H1 (cell line): ENCODE measurements around the gene MYRF. TPM values are rescaled to one million over a fixed set of nuclear protein-coding genes. Genes with fewer than 3 reads are reported as not detected.
A peak's percentile ranks its signal among the peaks of the same experiment; 100 is the strongest.

Experiments
- CTCF ChIA-PET: fragments of 300-600 bp; sonication (Branson Sonifier 250); formaldehyde crosslinking; loops from one replicate; lab custom pipeline; 2021; ENCODE audit not compliant: partially characterized antibody; lab: Charles Lee
- POLR2A ChIA-PET: fragments of 300-600 bp; sonication (Branson Sonifier 250); formaldehyde crosslinking; loops from one replicate; lab custom pipeline; 2021; ENCODE audit warnings: inconsistent platforms; ENCODE audit not compliant: partially characterized antibody; lab: Charles Lee
- DNase-seq, 2 experiments: peaks; one replicate each; pipeline versions ENCODE4 v3.0.0 to v3.0.0-alpha.2; 2010 to 2022; ENCODE audit warnings: low spot score in 2 of 2, low read depth in 1 of 2, mixed read lengths in 1 of 2
- FAIRE-seq: peaks from 2 replicates; lab custom pipeline; 2011; peaks lifted over from hg19 to GRCh38; lab: Jason Lieb, UNC
- H2AFZ ChIP-seq: 2 replicates; pipeline ENCODE4 v1.8.1; 2012; ENCODE audit warnings: low read length, inconsistent platforms
- H2AK5ac ChIP-seq: 2 replicates; pipeline ENCODE4 v1.6.1; 2013; ENCODE audit warnings: low read depth, low read length
- H2BK120ac ChIP-seq: replicated peaks from 2 replicates; pipeline ENCODE3; 2013; ENCODE audit warnings: low read depth, low read length, inconsistent platforms
- H2BK12ac ChIP-seq: 2 replicates; pipeline ENCODE4 v1.6.1; 2013; ENCODE audit warnings: low read depth, low read length
- H2BK15ac ChIP-seq: 2 replicates; pipeline ENCODE4 v1.6.1; 2013; ENCODE audit warnings: low read length
- H2BK20ac ChIP-seq: 2 replicates; pipeline ENCODE4 v1.6.1; 2013; ENCODE audit warnings: low read length
- H2BK5ac ChIP-seq: 2 replicates; pipeline ENCODE4 v1.6.1; 2013; ENCODE audit warnings: low read depth, low read length
- H3K14ac ChIP-seq: 2 replicates; pipeline ENCODE4 v1.6.1; 2013; ENCODE audit warnings: inconsistent platforms; ENCODE audit not compliant: insufficient read length
- H3K18ac ChIP-seq: 2 replicates; pipeline ENCODE4 v1.6.1; 2013; ENCODE audit warnings: low read length; ENCODE audit errors: extremely low read depth
- H3K23ac ChIP-seq: 2 replicates; pipeline ENCODE4 v1.6.1; 2013; ENCODE audit warnings: inconsistent platforms; ENCODE audit not compliant: insufficient read length
- H3K23me2 ChIP-seq: 2 replicates; pipeline ENCODE4 v1.6.1; 2013; ENCODE audit warnings: low read depth, low read length
- H3K27ac ChIP-seq: 2 replicates; pipeline ENCODE4 v1.6.1; 2011; ENCODE audit warnings: low read depth, low read length, inconsistent platforms
- H3K27me3 ChIP-seq, 4 experiments: replicated peaks in 1 of 4; 1 replicate in 1 of 4; 2 replicates in 3 of 4; pipeline versions ENCODE4 v1.6.1 to v1.8.1; 2011 to 2013; ENCODE audit warnings: low read length in 3 of 4, mild to moderate bottlenecking in 3 of 4, inconsistent platforms in 2 of 4, mixed read lengths in 2 of 4, moderate library complexity in 1 of 4; ENCODE audit not compliant: control insufficient read depth in 3 of 4, insufficient read depth in 3 of 4; ENCODE audit errors: extremely low read depth in 1 of 4
- H3K36me3 ChIP-seq, 4 experiments: 2 replicates each; pipeline versions ENCODE4 v1.6.1 to v1.8.1; 2011 to 2013; ENCODE audit warnings: mild to moderate bottlenecking in 4 of 4, low read length in 3 of 4, moderate library complexity in 2 of 4, control low read depth in 1 of 4, inconsistent platforms in 1 of 4; ENCODE audit not compliant: insufficient read depth in 4 of 4, control insufficient read depth in 2 of 4
- H3K4ac ChIP-seq: replicated peaks from 2 replicates; pipeline ENCODE3; 2013; ENCODE audit warnings: low read length, low read depth, mixed read lengths, inconsistent platforms; ENCODE audit not compliant: insufficient read length
- H3K4me1 ChIP-seq, 4 experiments: replicated peaks in 1 of 4; 1 replicate in 1 of 4; 2 replicates in 3 of 4; pipeline versions ENCODE4 v1.6.1 to v1.8.1; 2011 to 2013; ENCODE audit warnings: low read length in 3 of 4, inconsistent platforms in 2 of 4, mixed read lengths in 1 of 4; ENCODE audit not compliant: insufficient read depth in 4 of 4, control insufficient read depth in 3 of 4
- H3K4me2 ChIP-seq, 2 experiments: 2 replicates each; pipeline versions ENCODE4 v1.6.1 to v1.8.1; 2011 to 2013; ENCODE audit warnings: low read depth in 2 of 2, low read length in 2 of 2, control low read depth in 1 of 2, inconsistent platforms in 1 of 2, mild to moderate bottlenecking in 1 of 2; ENCODE audit not compliant: insufficient read depth in 1 of 2
- H3K4me3 ChIP-seq, 4 experiments: fragments of 200-600, 300-600 bp in 1 of 4; sonication (generic), shearing (Covaris generic), sonication (Bioruptor Twin) in 1 of 4; 2 replicates each; pipeline versions ENCODE4 v1.5.1 to v1.8.1; 2011 to 2016; ENCODE audit warnings: low read length in 4 of 4, low read depth in 3 of 4, control low read depth in 2 of 4, inconsistent platforms in 2 of 4, mild to moderate bottlenecking in 2 of 4, mixed read lengths in 1 of 4, moderate library complexity in 1 of 4; ENCODE audit not compliant: insufficient read depth in 2 of 4; ENCODE audit errors: extremely low read depth in 1 of 4
- H3K56ac ChIP-seq: replicated peaks from 2 replicates; pipeline ENCODE3; 2013; ENCODE audit warnings: low read depth, mild to moderate bottlenecking, mixed read lengths, low read length, inconsistent platforms; ENCODE audit not compliant: insufficient read length
- H3K79me1 ChIP-seq: 2 replicates; pipeline ENCODE4 v1.6.1; 2013; ENCODE audit warnings: low read depth, low read length, control low read depth
- H3K79me2 ChIP-seq, 2 experiments: 2 replicates each; pipeline versions ENCODE4 v1.6.1 to v1.8.1; 2012 to 2013; ENCODE audit warnings: low read length in 2 of 2, mild to moderate bottlenecking in 2 of 2, inconsistent platforms in 1 of 2; ENCODE audit not compliant: insufficient read depth in 2 of 2, control insufficient read depth in 1 of 2
- H3K9ac ChIP-seq, 4 experiments: replicated peaks in 1 of 4; 1 replicate in 1 of 4; 2 replicates in 3 of 4; pipeline versions ENCODE4 v1.6.1 to v1.8.1; 2011 to 2013; ENCODE audit warnings: low read depth in 3 of 4, low read length in 3 of 4, control low read depth in 2 of 4, mild to moderate bottlenecking in 2 of 4, moderate library complexity in 2 of 4, inconsistent platforms in 1 of 4; ENCODE audit errors: extremely low read depth in 1 of 4
- H3K9me3 ChIP-seq, 2 experiments: 2 replicates each; pipeline versions ENCODE4 v1.6.1 to v1.8.1; 2012 to 2013; ENCODE audit warnings: mild to moderate bottlenecking in 2 of 2, moderate library complexity in 2 of 2, control low read depth in 1 of 2, inconsistent platforms in 1 of 2, low read depth in 1 of 2, low read length in 1 of 2, mixed read lengths in 1 of 2; ENCODE audit not compliant: insufficient read depth in 2 of 2
- H4K20me1 ChIP-seq, 2 experiments: replicated peaks in 1 of 2; 2 replicates each; pipeline versions ENCODE3 to v1.8.1; 2011 to 2013; ENCODE audit warnings: inconsistent platforms in 2 of 2, low read length in 2 of 2, mild to moderate bottlenecking in 1 of 2; ENCODE audit not compliant: insufficient read depth in 2 of 2, control insufficient read depth in 1 of 2
- H4K5ac ChIP-seq: 2 replicates; pipeline ENCODE4 v1.6.1; 2013; ENCODE audit warnings: low read length, low read depth, mixed read lengths, inconsistent platforms; ENCODE audit not compliant: insufficient read length
- H4K8ac ChIP-seq: 2 replicates; pipeline ENCODE4 v1.8.0; 2013; ENCODE audit warnings: mild to moderate bottlenecking, moderate library complexity, low read length, inconsistent platforms; ENCODE audit not compliant: insufficient read depth; ENCODE audit errors: extremely low read depth
- H4K91ac ChIP-seq: replicated peaks from 2 replicates; pipeline ENCODE3; 2013; ENCODE audit warnings: low read length, mixed read lengths, inconsistent platforms; ENCODE audit not compliant: insufficient read length
- CHD2 ChIP-seq: IDR thresholded peaks from 2 replicates; pipeline ENCODE4 v1.6.1; 2012; ENCODE audit warnings: low read length, improper control_type of control experiment
- POLR2A ChIP-seq, 2 experiments: IDR thresholded peaks; 1 replicate in 1 of 2; 2 replicates in 1 of 2; pipeline ENCODE4 v1.6.1; 2011; ENCODE audit warnings: low read depth in 2 of 2, low read length in 2 of 2, mild to moderate bottlenecking in 2 of 2; ENCODE audit errors: control extremely low read depth in 1 of 2
- WGBS, 2 experiments: shearing (Covaris generic) in 1 of 2; methylation state at CpG; one replicate each; pipeline versions ENCODE4 v1.1.6 to v1.1.7; 2013 to 2015; ENCODE audit warnings: low lambda C conversion rate in 2 of 2, mixed read lengths in 2 of 2, inconsistent platforms in 1 of 2, low coverage in 1 of 2, missing lambda C conversion rate in 1 of 2; ENCODE audit not compliant: insufficient replicate concordance in 2 of 2, insufficient coverage in 1 of 2, insufficient read length in 1 of 2; ENCODE audit errors: extremely low coverage in 1 of 2, missing lambda C conversion rate in 1 of 2; 5-methylcytosine and 5-hydroxymethylcytosine counted together
- polyA plus RNA-seq, 7 experiments: library from polyadenylated mRNA; depleted of rRNA in 3 of 7; stranded (reverse) in 5 of 7; unstranded in 2 of 7; fragments of >200 nt in 5 of 7; fragments of 200-250 nt in 2 of 7; gene quantifications; 1 replicate in 5 of 7; 2 replicates in 1 of 7; 4 replicates in 1 of 7; pipeline versions ENCODE4 v1.2.1 to v1.2.3, GENCODE V29; 2011 to 2013; ENCODE audit warnings: missing spikeins in 2 of 7, mixed read lengths in 2 of 7
- total RNA-seq: library from RNA; stranded (reverse); fragmentation: NEBNext Ultra II Directional; extraction: Animal tissue kit (Norgen Biotek cat#: 25700); gene quantifications from 2 replicates; pipeline ENCODE4 v1.2.1, GENCODE V29; 2021

The MYRF gene
- total and polyA plus RNA-seq, 2 of the 8 experiments (the other 6 are each of a cell fraction or from before 2014, with no cell fraction given) = 6.0 to 6.1 TPM

DNA sequence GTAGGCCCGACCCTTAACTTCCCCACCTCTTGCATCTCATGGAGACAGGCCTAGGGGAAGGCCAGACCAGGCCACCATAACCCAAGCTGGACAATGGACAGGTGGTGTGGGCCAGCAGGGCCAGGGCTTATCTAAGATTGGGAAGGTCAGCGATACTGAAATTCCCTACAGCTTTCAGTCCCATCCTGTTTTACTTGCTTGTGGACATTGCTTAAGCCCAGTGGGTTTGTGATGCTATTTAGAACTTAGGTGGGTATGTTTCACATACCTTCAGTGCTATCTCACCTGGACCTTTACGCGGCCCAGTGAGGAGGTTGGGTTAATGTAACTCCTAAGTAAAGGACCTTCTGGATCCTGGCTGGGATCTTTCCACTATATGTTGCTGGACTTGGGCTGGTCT is 77.4 kb downstream of the MYRF start:
- H3K4me2 ChIP-seq = peak overlapping the region; percentile 96 to 98
- no peak overlapping the region for H2BK20ac ChIP-seq
- H3K79me1 ChIP-seq = peaks cover 18% of the 10 kb centered on the region
- POLR2A ChIA-PET = interaction anchor here (1.2 to 9.9 kb wide), 11 partner anchors 9 to 49 kb away, joined by 3 to 210 read pairs (median 5); partner anchors contain the start of genes FADS1, FEN1 and TMEM258
- no peak overlapping the region for H4K5ac ChIP-seq
- no peak overlapping the region; the same call in 1 of the 2 replicates for H2AK5ac ChIP-seq
- peaks cover 14% of the 10 kb centered on the region for H3K23me2 ChIP-seq
- no peak overlapping the region for H2AFZ ChIP-seq
- TF ChIP-seq POLR2A (IDR thresholded peaks at IDR 0.05; ENCODE audit: control extremely low read depth in 1 of 2, low read depth in 2 of 2, low read length in 2 of 2) (peak in 1 of 2 experiments; percentile 22; a peak in 1 of 3 replicates), CHD2 (no peak)
- H3K4me3 ChIP-seq = peak overlapping the region; percentile 77 to 96 (median 86)
- H2BK5ac ChIP-seq = 0 out of 2 replicates have a peak overlapping the region, but pooled peaks have one; percentile 29
- no peak overlapping the region for H2BK120ac ChIP-seq
- peaks cover 19 to 35% of the 10 kb centered on the region in 2 experiments for H4K20me1 ChIP-seq
- H3K14ac ChIP-seq = no peak overlapping the region
- CTCF ChIA-PET = interaction anchor here (1.1 to 3.2 kb wide), 6 partner anchors 12 to 51 kb away, joined by 3 to 16 read pairs (median 6); partner anchors contain the start of gene FADS1
- no peak overlapping the region; the same call in 1 of the 2 replicates for H3K18ac ChIP-seq
- no peak overlapping the region for H3K27ac ChIP-seq
- no peak overlapping the region for H3K23ac ChIP-seq
- H3K56ac ChIP-seq = no peak overlapping the region
- H3K4me1 ChIP-seq = peaks cover 11 to 45% (median 31%) of the 10 kb centered on the region in 4 experiments
- FAIRE-seq = no peak
- H4K8ac ChIP-seq = no peak overlapping the region
- H2BK12ac ChIP-seq = no peak overlapping the region
- peaks cover 0 to 4% (median 4%) of the 10 kb centered on the region in 4 experiments; a peak in 2 of 8 replicates for H3K36me3 ChIP-seq
- H3K9me3 ChIP-seq = no peaks in the 10 kb centered on the region
- peaks cover 29 to 62% of the 10 kb centered on the region in 2 experiments for H3K79me2 ChIP-seq
- WGBS, 2 experiments = 65% methylated on average over 4 of the region's 4 CpGs; no CpG with 5 or more reads in 1 of the 2 experiments
- no peak overlapping the region for H4K91ac ChIP-seq
- peak overlapping the region in 3 of 4 experiments; percentile 6 to 77 (median 49); a peak in 3 of 7 replicates for H3K9ac ChIP-seq
- peak overlapping the region; percentile 16 for H3K4ac ChIP-seq
- H2BK15ac ChIP-seq = no peak overlapping the region
- no peak for DNase-seq
- H3K27me3 ChIP-seq = no peaks in the 10 kb centered on the region
